Ishikawa (cell line): ENCODE results near the gene TM9SF2.

Source experiments
- CEBPB ChIP-seq: IDR thresholded peaks from 2 replicates; pipeline ENCODE4 v1.6.1; 2012
- CREB1 ChIP-seq: IDR thresholded peaks from 2 replicates; pipeline ENCODE4 v1.6.1; 2012; ENCODE audit warnings: low read depth
- EGR1 ChIP-seq: IDR thresholded peaks from 2 replicates; pipeline ENCODE4 v1.6.1; 2012
- EP300 ChIP-seq: IDR thresholded peaks from 2 replicates; pipeline ENCODE4 v1.6.1; 2012; ENCODE audit warnings: borderline replicate concordance
- FOXM1 ChIP-seq: IDR thresholded peaks from 2 replicates; pipeline ENCODE4 v1.6.1; 2012; ENCODE audit warnings: low read depth, borderline replicate concordance
- MAX ChIP-seq: IDR thresholded peaks from 2 replicates; pipeline ENCODE4 v1.6.1; 2012
- NFIC ChIP-seq: IDR thresholded peaks from 2 replicates; pipeline ENCODE4 v1.6.1; 2012
- RAD21 ChIP-seq: IDR thresholded peaks from 2 replicates; pipeline ENCODE4 v1.6.1; 2012; ENCODE audit warnings: low read depth
- REST ChIP-seq: IDR thresholded peaks from 2 replicates; pipeline ENCODE4 v1.6.1; 2012; ENCODE audit warnings: low read depth, mild to moderate bottlenecking
- TAF1 ChIP-seq: IDR thresholded peaks from 2 replicates; pipeline ENCODE4 v1.6.1; 2012; ENCODE audit warnings: low read depth, mild to moderate bottlenecking
- TCF12 ChIP-seq: IDR thresholded peaks from 2 replicates; pipeline ENCODE4 v1.6.1; 2012; ENCODE audit warnings: low read depth
- TEAD4 ChIP-seq: IDR thresholded peaks from 2 replicates; pipeline ENCODE4 v1.6.1; 2012
- USF1 ChIP-seq: IDR thresholded peaks from 2 replicates; pipeline ENCODE4 v1.6.1; 2012
- YY1 ChIP-seq: IDR thresholded peaks from 2 replicates; pipeline ENCODE4 v1.6.1; 2012; ENCODE audit warnings: low read depth
- ZBTB7A ChIP-seq: IDR thresholded peaks from 2 replicates; pipeline ENCODE4 v1.6.1; 2012; ENCODE audit warnings: low read depth

The TM9SF2 gene

GRCh38 chr13:99572921-99573320 is 71.6 kb downstream of the TM9SF2 start:
- TF ChIP-seq CEBPB = no peak
- TF ChIP-seq TCF12 = no peak

GRCh38 chr13:99575376-99576120 is 74.3 kb downstream of the TM9SF2 start:
- TF ChIP-seq ZBTB7A = no peak
- TF ChIP-seq TAF1 = no peak
- no peak for TF ChIP-seq EP300
- no peak for TF ChIP-seq YY1
- no peak for TF ChIP-seq MAX
- no peak for TF ChIP-seq EGR1
- no peak for TF ChIP-seq CREB1
- TF ChIP-seq FOXM1 = no peak
- no peak for TF ChIP-seq REST
- no peak for TF ChIP-seq TCF12
- TF ChIP-seq RAD21 = no peak
- no peak for TF ChIP-seq TEAD4
- TF ChIP-seq CEBPB = no peak
- no peak for TF ChIP-seq USF1
- TF ChIP-seq NFIC = no peak

- TF ChIP-seq FOXM1 = no peak
- TF ChIP-seq USF1 = no peak
- TF ChIP-seq CREB1 = no peak
- no peak for TF ChIP-seq TAF1
- no peak for TF ChIP-seq EGR1
- TF ChIP-seq ZBTB7A = no peak
- no peak for TF ChIP-seq NFIC
- no peak for TF ChIP-seq TCF12
- no peak for TF ChIP-seq CEBPB
- no peak for TF ChIP-seq MAX
- no peak for TF ChIP-seq EP300
- TF ChIP-seq REST = no peak
- no peak for TF ChIP-seq YY1
- TF ChIP-seq RAD21 = no peak; the same call in 1 of the 2 replicates
Measured at GRCh38 chr13:99577934-99578917, 77.0 kb downstream of the TM9SF2 start.

GRCh38 chr13:99580500-99581268 is 79.4 kb downstream of the TM9SF2 start:
- no peak for TF ChIP-seq RAD21
- TF ChIP-seq REST = no peak
- TF ChIP-seq CREB1 = no peak
- TF ChIP-seq CEBPB = no peak
- TF ChIP-seq TEAD4 = no peak
- no peak for TF ChIP-seq USF1
- no peak for TF ChIP-seq EGR1
- no peak for TF ChIP-seq ZBTB7A
- no peak for TF ChIP-seq EP300
- TF ChIP-seq TCF12 = no peak
- TF ChIP-seq MAX = no peak
- no peak for TF ChIP-seq NFIC
- no peak for TF ChIP-seq FOXM1
